GM21723 (cell line): ENCODE measurements around the gene ACAN.

ENCODE experiments used
- ATAC-seq: cut with Tn5 transposase; IDR thresholded peaks from one replicate; pipeline ENCODE4 v1.9.1; 2021; ENCODE audit warnings: mild to moderate bottlenecking, moderate library complexity; ENCODE audit not compliant: unreplicated experiment

Gene ACAN

DNA sequence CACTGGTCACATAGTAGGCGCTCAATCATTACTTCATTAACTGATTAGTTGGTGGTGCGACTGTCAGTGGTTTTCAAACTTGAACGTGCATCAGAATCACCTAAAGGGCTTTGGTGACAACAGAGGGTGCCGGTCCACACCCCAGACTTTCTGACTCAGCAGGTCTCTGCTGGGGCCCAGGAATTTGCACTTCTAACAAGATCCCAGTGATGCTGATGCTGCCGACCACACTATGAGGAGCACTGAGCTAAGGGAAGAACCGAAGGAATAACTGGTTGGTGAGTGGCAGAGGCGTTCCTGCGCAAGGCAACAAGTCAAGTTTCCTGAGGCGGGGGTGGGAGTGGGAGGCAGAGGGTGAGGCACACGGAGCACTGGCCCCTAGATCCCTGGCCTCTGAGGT, 73.3 kb downstream of the ACAN start:
- ATAC-seq, result no peak

DNA sequence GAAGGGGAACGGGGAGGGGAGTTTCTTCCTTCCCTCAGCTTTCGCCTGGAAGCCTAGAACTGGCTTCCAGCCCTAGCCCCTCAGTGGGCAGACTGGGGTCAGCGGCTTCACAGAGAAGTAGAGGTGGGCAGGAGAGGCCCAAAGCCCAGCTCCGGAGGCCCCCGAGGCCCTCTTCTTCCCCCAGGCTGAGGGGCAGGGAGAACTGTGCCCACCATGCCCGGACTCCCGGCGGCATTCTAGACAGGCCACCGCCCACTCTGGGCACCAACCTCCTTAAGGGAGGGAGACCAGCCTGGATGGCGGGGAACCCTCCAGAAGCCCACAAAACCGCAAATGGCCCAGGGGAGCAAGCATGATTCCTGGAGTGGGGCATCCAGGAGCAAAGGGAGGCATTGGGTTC, 74.2 kb downstream of the ACAN start:
- ATAC-seq, result no peak

DNA sequence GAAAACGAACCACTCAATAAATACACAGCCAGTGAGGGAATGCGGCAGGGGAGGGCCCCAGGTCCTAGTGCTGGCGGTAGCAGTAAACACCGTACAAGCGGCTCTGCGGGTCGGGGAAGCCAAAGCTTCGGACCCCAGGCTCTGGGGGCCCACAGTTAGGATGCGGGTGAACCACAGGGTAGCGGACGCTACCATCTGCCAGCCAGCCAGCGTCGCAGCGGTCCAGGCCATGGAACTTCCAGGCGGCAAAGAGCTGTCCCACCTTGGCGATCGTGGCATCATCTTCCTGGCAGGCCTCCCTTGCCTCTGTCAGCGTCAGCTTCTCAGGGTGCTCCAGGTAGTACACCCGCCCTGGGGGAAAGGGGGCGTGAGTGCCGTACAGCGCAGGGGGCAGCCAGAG, 74.7 kb downstream of the ACAN start:
- ATAC-seq, result no peak

DNA sequence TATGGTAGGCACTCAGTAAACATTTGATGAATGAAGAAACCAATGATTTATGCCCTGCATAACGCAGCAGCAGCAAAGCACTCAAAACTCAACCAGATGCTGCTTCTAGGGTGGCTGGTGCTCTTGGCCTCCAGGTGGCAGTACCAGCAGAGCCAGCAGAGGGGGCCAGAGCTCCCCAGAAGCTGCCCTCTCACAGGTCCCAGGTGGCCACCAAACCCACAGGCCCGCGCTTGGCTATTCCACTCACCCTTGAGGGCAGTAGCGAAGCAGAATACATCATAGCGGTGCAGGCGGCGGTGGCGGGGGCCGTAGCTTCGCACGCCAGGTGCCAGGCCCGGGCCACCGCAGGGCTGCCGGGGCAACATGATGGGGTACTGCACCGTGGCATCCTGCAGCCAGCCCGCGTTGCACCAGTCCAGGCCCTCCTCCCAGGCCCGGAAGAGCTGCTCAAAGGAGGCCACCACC, 75.5 kb downstream of the ACAN start:
- no peak for ATAC-seq

DNA sequence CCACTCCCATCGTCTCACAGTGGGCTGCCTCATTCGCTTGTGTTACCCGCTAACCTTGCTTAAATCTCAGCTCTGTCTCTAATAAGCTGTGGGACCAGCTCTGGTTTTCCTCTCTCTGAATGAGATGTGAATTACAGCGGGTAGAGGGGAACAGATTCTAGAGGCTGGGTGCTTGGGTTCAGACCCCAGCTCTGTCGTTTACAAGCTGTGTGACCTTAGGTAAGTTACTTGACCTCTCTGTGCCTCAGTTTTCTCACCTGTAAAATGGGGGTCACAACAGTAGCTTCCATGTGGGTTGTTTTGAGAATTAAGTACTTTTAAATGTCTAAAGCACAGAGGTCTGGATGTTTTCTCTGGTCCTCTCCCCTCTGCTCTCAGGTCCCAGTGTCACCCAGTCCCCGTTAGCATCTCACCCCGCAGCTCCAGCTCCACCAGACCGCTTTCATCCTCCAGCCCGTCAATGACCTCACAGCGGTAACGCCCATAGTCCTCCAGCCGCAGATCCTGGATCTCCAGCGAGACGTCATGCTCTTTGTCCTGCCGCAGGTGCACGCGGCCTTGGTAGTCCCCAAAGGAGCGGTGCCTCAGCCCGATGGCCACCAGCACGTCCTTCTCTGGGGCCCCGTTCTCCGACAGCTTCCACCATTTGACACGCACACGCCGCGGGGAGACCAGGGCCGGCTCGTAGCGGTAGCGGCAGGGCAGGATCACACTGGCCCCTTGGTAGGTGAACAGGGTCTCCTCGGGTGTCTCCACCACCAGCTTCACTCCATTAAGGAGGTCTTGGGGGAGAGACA, 77.9 kb downstream of the ACAN start:
- no peak for ATAC-seq

DNA sequence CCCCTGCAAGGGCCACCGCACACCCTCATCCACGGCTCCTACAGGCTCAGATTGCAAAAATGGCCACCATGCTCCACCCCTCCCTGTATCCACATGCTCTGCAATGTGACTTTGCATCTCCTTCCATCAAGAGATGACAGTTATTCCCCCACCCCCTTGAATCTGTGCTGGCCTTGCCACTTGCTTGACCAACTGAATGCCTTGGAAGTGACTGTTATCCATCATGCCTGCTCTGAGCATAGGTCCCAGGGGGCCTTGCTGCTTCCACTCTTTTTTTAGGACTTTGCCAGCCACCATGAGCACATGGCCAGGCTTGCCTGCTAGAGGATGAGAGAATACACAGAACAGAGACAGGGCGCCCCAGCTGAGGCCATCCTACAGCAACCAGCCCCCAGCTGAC, 78.5 kb downstream of the ACAN start:
- no peak for ATAC-seq

DNA sequence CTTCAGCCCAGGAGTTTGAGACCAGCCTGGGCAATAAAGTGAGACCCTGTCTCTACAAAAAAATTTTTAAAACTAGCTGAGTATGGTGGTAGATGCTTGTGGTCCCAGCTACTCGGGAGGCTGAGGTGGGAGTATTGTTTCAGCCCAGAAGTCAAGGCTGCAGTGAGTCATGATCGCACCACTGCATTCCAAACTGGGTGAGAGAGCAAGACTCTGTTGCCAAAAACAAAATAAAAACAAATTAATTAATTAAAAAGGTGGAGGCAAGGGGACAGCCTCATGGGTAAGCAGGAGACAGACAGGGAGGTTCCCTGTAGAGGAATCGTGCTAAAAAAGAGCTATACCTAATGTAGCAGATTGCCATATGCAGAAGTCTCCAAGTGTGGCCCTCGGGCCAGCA, 79.5 kb downstream of the ACAN start:
- no peak for ATAC-seq

DNA sequence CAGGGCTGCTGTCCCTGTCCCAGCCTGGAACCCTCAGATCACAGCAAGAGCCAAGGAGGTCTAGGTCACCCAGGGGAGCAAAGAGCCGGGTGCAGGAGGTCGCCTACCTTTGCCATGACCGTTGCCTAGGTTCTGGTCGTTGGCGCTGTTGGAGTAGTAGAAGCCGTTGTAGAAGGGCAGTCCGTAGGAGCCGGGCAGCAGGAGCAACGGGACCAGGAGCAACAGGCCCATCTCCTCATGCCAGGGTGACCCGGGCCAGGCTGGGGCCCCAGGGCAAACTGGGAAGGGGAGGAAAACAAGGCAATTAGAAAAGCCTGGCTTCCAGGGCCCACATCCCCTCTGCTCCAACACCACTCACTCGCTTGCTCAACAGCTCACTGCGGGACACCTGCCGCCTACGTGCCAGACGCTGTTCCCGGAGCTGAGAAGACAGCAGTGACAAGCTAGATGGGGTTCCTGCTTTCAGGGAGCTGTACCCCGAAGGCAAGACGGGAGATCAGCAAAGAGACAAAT, 83.9 kb downstream of the ACAN start:
- no peak for ATAC-seq

DNA sequence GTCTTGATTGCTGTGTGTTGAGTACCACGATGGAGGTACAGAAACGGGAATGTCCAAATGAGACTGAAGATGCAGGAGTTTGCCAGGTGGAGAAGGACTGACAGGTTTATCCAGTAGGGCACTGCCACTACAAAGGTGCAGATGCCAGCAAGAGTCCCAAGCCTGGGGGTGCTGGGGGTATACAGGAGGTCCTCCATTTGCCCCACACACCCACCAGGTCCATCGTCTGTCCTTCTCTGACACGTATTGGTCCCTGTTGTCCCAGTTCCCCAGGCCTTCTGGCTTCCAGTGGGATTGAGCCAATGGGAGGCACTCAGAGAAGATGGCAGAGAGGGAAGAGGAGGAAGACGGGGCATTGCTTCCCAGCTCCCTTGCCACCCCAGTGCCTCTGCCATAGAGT, 85.5 kb downstream of the ACAN start:
- ATAC-seq, result no peak

DNA sequence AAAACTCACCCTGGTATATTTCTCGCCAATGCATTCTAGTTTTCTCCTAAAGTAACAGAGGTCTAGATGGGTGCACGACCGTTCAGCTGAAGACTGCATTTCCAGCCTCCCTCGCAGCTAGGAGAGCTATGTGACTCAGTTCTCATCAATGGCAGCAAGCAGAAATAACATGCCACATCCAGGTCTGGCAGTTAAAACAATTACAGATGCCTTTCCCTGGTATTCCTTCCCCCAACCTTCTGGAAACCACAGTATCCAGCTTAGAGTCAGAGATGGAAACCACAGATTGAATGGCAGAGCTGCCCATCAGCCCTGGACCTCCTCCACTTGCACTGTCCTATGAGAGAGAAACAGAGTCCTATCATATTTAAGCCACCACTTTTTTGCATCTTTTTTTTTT, 87.3 kb downstream of the ACAN start:
- no peak for ATAC-seq

DNA sequence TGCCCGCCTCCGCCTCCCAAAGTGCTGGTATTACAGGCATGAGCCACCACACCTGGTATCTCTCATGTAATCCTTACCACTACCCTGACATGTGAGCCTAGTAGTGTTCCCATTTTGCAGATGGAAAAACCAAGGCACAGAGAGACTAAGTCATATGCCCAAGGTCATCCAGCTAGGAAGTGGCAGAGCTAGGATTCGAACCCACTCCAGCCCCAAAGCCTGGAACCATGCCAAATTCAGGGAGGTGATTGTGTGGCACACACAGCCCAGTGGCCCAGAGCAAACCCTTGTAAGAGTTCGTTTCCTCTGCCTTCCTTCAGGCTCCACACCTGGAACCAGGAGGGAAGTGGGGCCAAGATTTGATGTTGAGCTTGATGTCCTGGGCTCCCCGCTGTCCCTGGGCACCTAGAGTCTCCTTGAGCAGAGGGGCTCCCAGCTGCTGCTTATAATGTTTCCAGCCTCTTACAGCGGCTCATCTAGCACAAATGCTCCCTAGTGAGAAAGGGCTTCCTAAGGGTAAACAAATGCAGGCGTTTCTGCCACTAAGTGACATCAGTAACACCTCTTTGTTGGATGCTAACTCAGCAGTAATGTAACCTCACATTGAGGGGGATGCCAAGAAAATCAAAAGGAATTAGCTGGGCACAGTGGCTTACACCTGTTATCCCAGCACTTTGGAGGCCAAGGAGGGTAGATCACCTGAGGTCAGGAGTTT, 88.5 kb downstream of the ACAN start:
- ATAC-seq, result no peak

DNA sequence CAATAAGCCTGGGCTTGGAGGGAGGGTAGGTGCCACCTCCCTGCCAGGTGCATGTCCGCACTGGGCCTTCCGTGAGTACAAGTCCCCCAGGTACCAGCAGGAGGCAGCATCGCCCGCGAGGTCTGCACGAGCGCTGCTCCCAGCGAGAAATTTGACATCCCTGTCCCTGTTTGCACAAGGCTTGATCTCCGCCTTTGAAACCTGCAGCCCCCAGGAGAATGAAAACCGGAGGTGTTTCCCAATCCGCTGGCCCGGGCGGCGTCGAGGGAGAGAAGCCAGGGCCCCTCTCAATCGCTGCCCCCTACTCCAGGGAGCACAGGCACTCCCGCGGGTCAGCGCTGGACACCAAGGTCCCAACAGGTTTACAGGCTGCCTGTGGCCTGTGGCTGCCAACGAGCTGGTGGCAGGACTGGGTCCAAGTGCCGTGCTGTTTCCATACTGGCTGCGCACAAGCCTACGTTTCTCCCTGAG, 91.1 kb downstream of the ACAN start:
- peak; percentile 66 for ATAC-seq

DNA sequence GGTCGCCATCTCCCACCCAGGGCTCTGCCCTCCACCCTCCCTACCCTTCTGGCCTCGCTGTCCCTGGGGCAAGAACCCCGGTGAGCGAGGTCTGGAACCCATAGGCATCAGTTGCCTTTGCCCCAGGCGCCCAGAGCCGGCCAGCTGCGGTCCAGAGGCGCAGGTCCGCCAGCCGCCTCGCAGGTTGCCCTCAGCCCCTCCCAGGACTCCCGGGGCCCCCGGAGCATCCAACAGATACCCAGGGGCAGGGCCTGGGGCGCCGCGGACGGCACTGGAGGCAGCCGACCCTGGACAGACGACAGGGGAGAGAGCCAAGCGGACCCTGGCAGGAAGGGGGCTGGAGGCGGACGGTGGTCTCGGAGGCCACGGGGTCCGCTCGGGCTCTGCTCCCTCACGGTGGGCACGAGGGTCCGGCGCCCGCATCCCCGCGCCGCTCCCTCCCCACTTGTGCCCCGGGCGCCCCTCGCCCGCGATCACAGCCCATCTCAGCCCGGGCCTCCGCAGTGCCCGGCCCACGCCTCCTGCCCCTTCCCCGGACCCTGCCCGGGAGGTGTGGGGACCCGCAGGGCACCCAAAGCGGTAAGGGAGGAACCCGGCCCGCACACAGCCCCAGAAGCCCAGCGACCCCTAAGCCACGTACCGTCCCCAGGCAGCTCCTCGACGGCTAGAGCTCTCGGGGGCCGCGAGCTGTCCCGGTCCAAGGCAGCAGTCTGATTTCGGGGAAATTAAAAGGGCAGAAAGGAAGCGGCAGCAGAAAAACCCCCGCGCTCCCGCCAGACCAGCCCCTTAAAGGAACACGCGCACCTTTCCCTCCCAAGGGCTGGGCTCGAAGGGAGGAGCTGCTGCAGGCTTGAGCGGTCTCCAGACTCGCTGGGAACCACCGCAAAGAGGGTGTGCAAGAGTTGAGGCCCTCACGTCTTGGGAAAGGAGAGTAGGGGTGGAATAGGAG, 91.9 kb downstream of the ACAN start, which contains the start of gene HAPLN3:
TSS of gene HAPLN3 (minus strand) at position 726 of the 949 bp plus-strand sequence. CDS start 8,246 bp downstream, outside the sequence.
- ATAC-seq, result peak; percentile 15

DNA sequence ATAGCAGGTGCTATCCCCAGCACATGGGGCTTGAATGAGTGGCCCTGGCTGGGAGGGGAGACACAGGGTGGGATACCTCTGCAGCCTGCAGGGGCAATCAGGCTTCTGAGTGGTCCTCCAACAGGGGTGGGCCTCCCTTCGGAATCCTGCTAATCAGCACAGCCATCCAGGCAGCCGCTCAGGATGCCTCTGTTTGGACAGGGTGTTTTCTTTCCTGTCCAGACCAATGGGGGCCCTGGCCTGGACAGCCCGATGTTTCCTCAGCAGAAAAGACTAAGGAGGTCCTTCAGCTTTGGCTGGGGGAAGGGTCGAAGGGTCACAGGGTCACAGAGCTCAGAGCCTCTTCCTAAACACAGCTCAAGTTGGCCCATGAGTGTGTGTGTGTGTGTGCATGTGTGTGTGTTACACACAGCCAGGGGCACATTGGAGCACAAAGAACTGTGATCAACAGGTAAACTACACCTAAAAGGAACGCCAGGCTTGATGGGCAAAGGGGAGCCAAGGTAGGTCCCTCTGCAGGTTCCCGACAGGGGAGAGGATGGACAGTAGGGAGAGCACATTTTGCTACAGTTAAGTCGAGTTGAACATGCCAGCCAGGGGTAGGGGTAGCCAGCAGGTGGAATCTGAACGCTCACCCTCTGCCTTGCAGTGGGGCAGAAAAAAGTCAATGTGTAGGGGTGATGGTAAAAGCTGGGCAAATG, 93.2 kb downstream of the ACAN start:
- no peak for ATAC-seq

DNA sequence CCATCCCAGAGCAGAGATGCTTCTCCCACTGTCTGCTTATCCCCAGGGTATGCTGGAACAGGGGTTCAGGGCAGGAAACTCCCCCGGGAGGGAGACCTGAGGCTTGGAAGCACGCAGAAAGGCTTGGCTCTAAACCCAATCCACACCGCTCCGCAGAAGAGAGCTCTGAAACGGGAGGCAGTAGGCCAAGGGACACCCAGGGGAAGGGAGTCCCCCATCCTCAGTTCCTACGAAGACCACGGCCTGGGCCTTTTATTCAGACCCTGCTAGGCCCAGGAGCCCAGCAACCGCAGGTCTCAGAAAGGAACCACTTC, 93.9 kb downstream of the ACAN start:
- no peak for ATAC-seq

DNA sequence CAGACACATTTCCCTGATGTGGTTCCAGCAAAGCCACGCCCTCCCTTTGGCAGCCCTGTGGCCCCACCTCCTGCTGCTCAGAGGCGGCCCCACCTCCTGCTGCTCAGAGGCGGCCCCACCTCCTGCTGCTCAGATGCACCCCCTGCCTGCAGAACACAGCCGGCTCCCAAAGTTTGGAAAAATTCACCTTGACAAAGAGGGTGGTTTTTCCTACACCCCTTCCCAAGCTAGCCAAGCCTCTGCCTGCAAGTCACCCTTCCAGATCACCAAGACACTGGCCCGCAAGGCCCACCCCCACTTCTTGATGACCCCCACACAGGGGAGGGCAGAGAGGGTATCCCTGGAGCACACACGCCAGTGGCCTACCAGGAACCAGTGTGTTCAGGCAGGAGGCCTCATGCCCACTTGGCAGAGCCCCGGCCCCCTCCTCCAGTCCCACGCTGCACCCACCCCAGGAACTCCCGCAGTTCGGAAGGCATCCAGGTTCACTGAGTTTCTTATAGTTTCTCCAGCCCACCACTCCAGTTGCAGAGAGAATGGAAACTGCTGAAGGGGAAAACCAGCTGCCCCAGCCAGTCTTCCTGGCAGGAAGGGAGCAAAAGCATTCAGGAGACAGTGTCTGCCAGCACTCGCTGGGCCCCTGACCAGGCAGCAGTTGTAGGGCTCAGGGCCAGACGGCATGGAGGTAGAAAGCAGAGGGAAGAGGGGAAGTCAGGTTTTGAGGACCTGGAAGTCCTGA, 94.4 kb downstream of the ACAN start:
- ATAC-seq, result no peak

DNA sequence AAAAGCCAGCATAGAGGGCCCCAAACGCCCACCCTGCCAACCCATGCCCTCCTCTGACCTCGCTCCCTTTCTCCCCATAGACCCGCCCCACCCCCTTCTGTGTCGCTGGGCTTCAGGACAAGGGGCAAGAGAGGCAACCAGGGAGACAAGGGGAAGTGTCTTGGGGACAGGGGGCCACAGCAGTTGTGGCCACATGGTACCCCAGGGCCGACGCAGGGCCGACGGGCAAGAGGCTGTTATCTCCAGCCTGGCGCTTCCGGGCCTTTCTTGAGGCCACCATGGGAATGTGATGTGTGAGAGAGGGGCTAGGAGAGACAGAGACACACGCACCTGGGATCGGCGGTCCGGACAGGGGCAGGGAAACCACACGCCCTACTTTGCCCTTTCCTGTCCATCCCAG, 95.5 kb downstream of the ACAN start:
- no peak for ATAC-seq

DNA sequence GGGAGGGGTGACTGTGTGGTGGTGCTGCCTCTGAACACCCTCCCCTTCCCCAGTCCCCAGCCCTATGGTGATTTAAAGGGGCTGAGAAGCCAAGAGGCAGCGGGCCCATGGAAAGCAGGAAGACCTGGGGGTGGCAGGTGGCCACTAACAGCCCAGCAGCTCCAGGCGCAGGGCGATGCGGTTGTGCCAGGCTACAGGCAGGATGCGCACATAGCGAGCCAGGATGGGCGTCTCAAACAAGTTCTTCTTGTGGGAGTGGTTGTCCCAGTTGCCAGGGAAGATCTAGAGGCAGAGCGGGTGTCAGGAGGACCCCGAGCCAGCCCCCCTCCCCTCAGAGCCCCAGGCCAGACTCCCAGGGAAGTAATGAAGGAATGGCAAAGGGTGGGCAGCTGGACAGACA, 96.0 kb downstream of the ACAN start:
- ATAC-seq, result no peak

DNA sequence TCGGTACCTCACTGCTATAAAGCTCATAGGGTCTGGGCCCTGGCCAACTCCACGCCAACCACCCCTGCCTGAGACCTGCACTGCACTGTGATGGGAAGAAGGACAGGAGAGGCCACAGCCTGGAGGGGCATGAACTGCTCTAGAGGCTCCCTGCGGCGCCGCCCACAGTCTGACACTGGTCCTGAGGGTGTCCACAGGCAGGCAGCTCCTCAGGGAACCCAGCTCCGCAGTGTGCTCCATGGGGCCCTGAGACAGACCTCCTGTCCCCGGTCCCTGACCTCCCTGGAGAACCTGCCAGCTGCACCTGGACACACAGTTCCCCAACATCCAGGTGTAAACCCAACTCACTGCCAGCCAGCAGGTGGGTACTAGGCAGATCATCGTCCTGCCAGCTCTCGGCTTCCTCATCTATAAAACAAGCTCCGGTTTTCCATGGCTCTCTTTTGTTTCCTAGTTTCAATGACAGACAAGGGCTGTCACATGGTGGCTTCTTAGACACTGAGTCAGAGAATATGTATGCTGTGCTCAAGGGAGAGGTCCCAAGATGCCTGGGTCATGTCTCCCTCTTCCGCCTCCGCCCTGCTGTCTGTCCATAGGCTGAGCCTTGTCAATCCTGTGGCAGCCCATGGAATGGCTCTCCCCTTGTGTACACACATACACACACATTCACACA, 97.2 kb downstream of the ACAN start:
- ATAC-seq, result no peak
